Spleen (tissue), 11 donors: ENCODE data around the gene ATAD1. TPM values are rescaled to one million over a fixed set of nuclear protein-coding genes. Genes with fewer than 3 reads are reported as not detected.

ENCODE experiments used
- DNase-seq: peaks from one replicate; pipeline ENCODE4 v3.0.0-alpha.2; 2020
- H3K27ac ChIP-seq, 8 donors: fragments of 200-600 bp; sonication (generic) in 7 of 8; 1 replicate in 4 of 8; 2 replicates in 4 of 8; pipeline versions ENCODE4 v1.5.0 to v1.8.0; 2016 to 2021; ENCODE audit warnings: inconsistent platforms in 4 of 8, mild to moderate bottlenecking in 4 of 8, moderate library complexity in 1 of 8
- H3K27me3 ChIP-seq, 7 donors: fragments of 200-600 bp; sonication (generic) in 6 of 7; replicated peaks in 1 of 7; 1 replicate in 4 of 7; 2 replicates in 3 of 7; pipeline versions ENCODE4 v1.5.0 to v1.8.0; 2016 to 2021; ENCODE audit warnings: inconsistent platforms in 3 of 7, mild to moderate bottlenecking in 1 of 7
- H3K36me3 ChIP-seq, 6 donors: fragments of 200-600 bp; sonication (generic) in 5 of 6; 1 replicate in 4 of 6; 2 replicates in 2 of 6; pipeline versions ENCODE4 v1.5.0 to v1.8.0; 2016 to 2021; ENCODE audit warnings: inconsistent platforms in 2 of 6
- H3K4me1 ChIP-seq, 6 donors: fragments of 200-600 bp; sonication (generic) in 5 of 6; 1 replicate in 3 of 6; 2 replicates in 3 of 6; pipeline versions ENCODE4 v1.5.0 to v1.8.0; 2016 to 2021; ENCODE audit warnings: inconsistent platforms in 3 of 6
- H3K4me3 ChIP-seq, 8 donors: fragments of 200-600 bp; sonication (generic) in 7 of 8; 1 replicate in 4 of 8; 2 replicates in 4 of 8; pipeline versions ENCODE4 v1.5.0 to v1.8.0; 2016 to 2021; ENCODE audit warnings: inconsistent platforms in 4 of 8, mild to moderate bottlenecking in 4 of 8, moderate library complexity in 2 of 8
- H3K9me3 ChIP-seq, 8 donors: fragments of 200-600 bp; sonication (generic) in 7 of 8; 1 replicate in 4 of 8; 2 replicates in 4 of 8; pipeline versions ENCODE4 v1.5.0 to v1.8.0; 2016 to 2021; ENCODE audit warnings: inconsistent platforms in 4 of 8
- CTCF ChIP-seq, 11 experiments: fragments of 200-600 bp in 7 of 11; fragments of 450-650 bp in 4 of 11; sonication (generic) in 4 of 11; IDR thresholded peaks in 8 of 11; conservative IDR thresholded peaks in 3 of 11; 1 replicate in 7 of 11; 2 replicates in 4 of 11; pipeline versions ENCODE4 v1.4.0 to v1.8.0; 2016 to 2021; ENCODE audit warnings: antibody characterized with exemption in 11 of 11, inconsistent platforms in 4 of 11, mild to moderate bottlenecking in 1 of 11
- POLR2A ChIP-seq, 3 donors: fragments of 450-650 bp; IDR thresholded peaks; one replicate each; pipeline ENCODE4 v1.5.1; 2017; ENCODE audit warnings: antibody characterized with exemption in 3 of 3, mild to moderate bottlenecking in 1 of 3
- POLR2AphosphoS5 ChIP-seq, 3 donors: sonication (generic); formaldehyde crosslinking; IDR thresholded peaks; one replicate each; pipeline ENCODE4 v1.5.1; 2017; ENCODE audit warnings: antibody characterized with exemption in 3 of 3
- WGBS, 5 donors: extraction: QIAGEN DNeasy Blood & Tissue Kit in 3 of 5; methylation state at CpG; one replicate each; pipeline versions ENCODE4 v1.1.5 to v1.1.7; 2013 to 2018; 5-methylcytosine and 5-hydroxymethylcytosine counted together
- intact Hi-C: fragments of 100-400 bp; cut with DNase I; formaldehyde crosslinking; loops from one replicate; pipeline ENCODE4 v1.15.0; 2023; ENCODE audit warnings: low total_unique reads
- polyA plus RNA-seq, 3 donors: library from polyadenylated mRNA; stranded (reverse); fragments of 200-250 nt; gene quantifications; one replicate each; pipeline ENCODE4 v1.2.1, GENCODE V29; 2013
- total RNA-seq, 7 donors: library from RNA; depleted of rRNA in 3 of 7; stranded (reverse); fragments of >200 nt in 3 of 7; fragmentation: NEBNext Ultra II Directional in 4 of 7; extraction: Animal tissue kit (Norgen Biotek cat#: 25700) in 4 of 7; gene quantifications; one replicate each; pipeline versions ENCODE4 v1.1.0 to v1.2.1, GENCODE V29; 2016 to 2021
- donor health status: healthy with polysubstance abuse.
- donor health status: DM: no; HTN: no; CAD: no; lungs with moderate emphysema.
- donor health status: DM: no; HTN: no; CAD: no.
- donor health status: Bipolar disorder and iron deficiency.
- donor health status: healthy.
- donor health status: DM: no; HTN: no; CAD: no.
- donor health status: DM: yes; HTN: yes; CAD: no.

Gene ATAD1
- total and polyA plus RNA-seq, 10 donors = 8.7 to 49.4 (median 32.3) TPM

- 92 to 97% (median 95%) methylated on average over 13 of the region's 13 CpGs for WGBS, 5 donors
- DNase-seq = no peak
- Histone ChIP-seq H3K9me3 (no peaks in the 10 kb centered on the region), H3K36me3 (peaks cover 0 to 73% (median 37%) of the 10 kb centered on the region in 6 donors), H3K4me3 (no peak overlapping the region), H3K27me3 (no peaks in the 10 kb centered on the region), H3K4me1 (peaks cover 0 to 10% (median 2%) of the 10 kb centered on the region in 6 donors), H3K27ac (no peak overlapping the region)
- TF ChIP-seq POLR2A (IDR thresholded peaks at IDR 0.05) (no peak), CTCF (IDR thresholded peaks at IDR 0.05 in 8 of 11, conservative IDR thresholded peaks at IDR 0.05 in 3 of 11) (no peak), POLR2AphosphoS5 (IDR thresholded peaks at IDR 0.05) (no peak)
- intact Hi-C loops = no loop called here
Measured at GRCh38 chr10:87764072-87764934, 53.7 kb downstream of the ATAD1 start.

GRCh38 chr10:87763086-87763861 lies 54.8 kb downstream of the ATAD1 start:
- no peaks in the 10 kb centered on the region for H3K27me3 ChIP-seq
- no peaks in the 10 kb centered on the region for H3K9me3 ChIP-seq
- TF ChIP-seq POLR2AphosphoS5 (IDR thresholded peaks at IDR 0.05) (no peak), CTCF (IDR thresholded peaks at IDR 0.05 in 8 of 11, conservative IDR thresholded peaks at IDR 0.05 in 3 of 11) (no peak), POLR2A (IDR thresholded peaks at IDR 0.05) (no peak)
- H3K4me1 ChIP-seq = peaks cover 0 to 10% (median 2%) of the 10 kb centered on the region in 6 donors
- WGBS, 5 donors = 89 to 98% (median 96%) methylated on average over 5 of the region's 5 CpGs
- intact Hi-C loops = no loop called here
- H3K4me3 ChIP-seq = no peak overlapping the region
- DNase-seq = no peak
- peaks cover 0 to 71% (median 33%) of the 10 kb centered on the region in 6 donors for H3K36me3 ChIP-seq
- H3K27ac ChIP-seq = no peak overlapping the region

- no peak overlapping the region for H3K4me3 ChIP-seq
- intact Hi-C loops = no loop called here
- H3K36me3 ChIP-seq = peaks cover 0 to 68% (median 24%) of the 10 kb centered on the region in 6 donors
- no peaks in the 10 kb centered on the region for H3K27me3 ChIP-seq
- no peak overlapping the region for H3K27ac ChIP-seq
- H3K4me1 ChIP-seq = peaks cover 0 to 10% (median 2%) of the 10 kb centered on the region in 6 donors
- WGBS, 5 donors = 58 to 73% (median 66%) methylated on average over 2 of the region's 2 CpGs
- TF ChIP-seq CTCF (IDR thresholded peaks at IDR 0.05 in 8 of 11, conservative IDR thresholded peaks at IDR 0.05 in 3 of 11) (no peak), POLR2A (IDR thresholded peaks at IDR 0.05) (no peak), POLR2AphosphoS5 (IDR thresholded peaks at IDR 0.05) (no peak)
- H3K9me3 ChIP-seq = no peaks in the 10 kb centered on the region
- DNase-seq = no peak
Measured at GRCh38 chr10:87761892-87762291, 56.1 kb downstream of the ATAD1 start.

- intact Hi-C loops = no loop called here
- Histone ChIP-seq H3K36me3 (peaks cover under 1 to 68% (median 25%) of the 10 kb centered on the region in 6 donors), H3K9me3 (no peaks in the 10 kb centered on the region), H3K27ac (no peak overlapping the region), H3K4me1 (peaks cover 0 to 10% (median 2%) of the 10 kb centered on the region in 6 donors), H3K4me3 (no peak overlapping the region), H3K27me3 (no peaks in the 10 kb centered on the region)
- 84 to 99% (median 89%) methylated on average over 4 of the region's 4 CpGs for WGBS, 5 donors
- TF ChIP-seq CTCF (IDR thresholded peaks at IDR 0.05 in 8 of 11, conservative IDR thresholded peaks at IDR 0.05 in 3 of 11) = no peak
- TF ChIP-seq POLR2AphosphoS5 (IDR thresholded peaks at IDR 0.05) = no peak
- no peak for TF ChIP-seq POLR2A (IDR thresholded peaks at IDR 0.05)
- DNase-seq = no peak
Measured at GRCh38 chr10:87761153-87761552, 56.9 kb downstream of the ATAD1 start.
